Measurements from ENCODE around the gene UXT.

DNA sequence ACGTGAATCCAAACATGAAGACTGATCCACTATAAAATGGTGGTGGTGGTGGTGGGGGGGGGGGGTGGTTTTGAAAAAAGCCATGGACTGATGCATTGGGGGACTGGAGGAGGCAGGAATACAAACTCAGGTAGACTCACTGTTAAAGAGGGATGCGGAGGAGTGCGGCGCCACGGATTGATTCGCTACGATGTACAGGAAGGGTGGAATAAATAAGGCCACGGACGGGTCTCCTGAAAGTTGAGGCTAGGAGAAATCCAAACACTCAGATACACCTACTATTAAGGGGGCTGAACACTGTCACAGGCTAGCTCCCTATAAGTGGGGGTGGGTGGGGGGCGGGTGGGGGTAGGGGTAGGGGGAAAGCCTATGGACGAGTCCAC is 9.2 kb downstream of the UXT start:
- TF ChIP-seq, protein P1, sequence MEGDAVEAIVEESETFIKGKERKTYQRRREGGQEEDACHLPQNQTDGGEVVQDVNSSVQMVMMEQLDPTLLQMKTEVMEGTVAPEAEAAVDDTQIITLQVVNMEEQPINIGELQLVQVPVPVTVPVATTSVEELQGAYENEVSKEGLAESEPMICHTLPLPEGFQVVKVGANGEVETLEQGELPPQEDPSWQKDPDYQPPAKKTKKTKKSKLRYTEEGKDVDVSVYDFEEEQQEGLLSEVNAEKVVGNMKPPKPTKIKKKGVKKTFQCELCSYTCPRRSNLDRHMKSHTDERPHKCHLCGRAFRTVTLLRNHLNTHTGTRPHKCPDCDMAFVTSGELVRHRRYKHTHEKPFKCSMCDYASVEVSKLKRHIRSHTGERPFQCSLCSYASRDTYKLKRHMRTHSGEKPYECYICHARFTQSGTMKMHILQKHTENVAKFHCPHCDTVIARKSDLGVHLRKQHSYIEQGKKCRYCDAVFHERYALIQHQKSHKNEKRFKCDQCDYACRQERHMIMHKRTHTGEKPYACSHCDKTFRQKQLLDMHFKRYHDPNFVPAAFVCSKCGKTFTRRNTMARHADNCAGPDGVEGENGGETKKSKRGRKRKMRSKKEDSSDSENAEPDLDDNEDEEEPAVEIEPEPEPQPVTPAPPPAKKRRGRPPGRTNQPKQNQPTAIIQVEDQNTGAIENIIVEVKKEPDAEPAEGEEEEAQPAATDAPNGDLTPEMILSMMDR (IDR thresholded peaks at IDR 0.05), result no peak
- TF ChIP-seq POLR2A (IDR thresholded peaks at IDR 0.05), result no peak
